ENCODE results near the gene LYPD6B. TPM values are rescaled to one million over a fixed set of nuclear protein-coding genes. Genes with fewer than 3 reads are reported as not detected.

LYPD6B gene
- total RNA-seq, 1 donor from 2014 or later, result 0.58 TPM

- Mint-ChIP-seq H3K4me3 (no peak overlapping the region), H3K4me1 (no peaks in the 10 kb centered on the region), H3K9me3 (no peaks in the 10 kb centered on the region), H3K36me3 (ENCODE audit: low read depth) (no peaks in the 10 kb centered on the region), H3K27ac (no peak overlapping the region), H3K27me3 (peaks cover 3% of the 10 kb centered on the region)
- intact Hi-C loops (cut with micrococcal nuclease), result no loop called here
- no peak for TF ChIP-seq CTCF (IDR thresholded peaks at IDR 0.05)
- DNase-seq (no peak), ATAC-seq (ENCODE audit: low read depth) (no peak)
- POLR2A ChIA-PET, result no interaction called here
- CTCF ChIA-PET, result no interaction called here
Measured at GRCh38 chr2:149058936-149059335, 20.4 kb downstream of the LYPD6B start.

GRCh38 chr2:149059822-149060221, 21.3 kb downstream of the LYPD6B start:
- H3K9me3 Mint-ChIP-seq, result no peaks in the 10 kb centered on the region
- H3K36me3 Mint-ChIP-seq (ENCODE audit: low read depth), result no peaks in the 10 kb centered on the region
- intact Hi-C loops (cut with micrococcal nuclease), result no loop called here
- ChIA-PET CTCF (no interaction called here), POLR2A (no interaction called here)
- DNase-seq (no peak), ATAC-seq (ENCODE audit: low read depth) (no peak)
- no peak overlapping the region for H3K27ac Mint-ChIP-seq
- no peaks in the 10 kb centered on the region for H3K27me3 Mint-ChIP-seq
- H3K4me3 Mint-ChIP-seq, result no peak overlapping the region
- H3K4me1 Mint-ChIP-seq, result no peaks in the 10 kb centered on the region
- no peak for TF ChIP-seq CTCF (IDR thresholded peaks at IDR 0.05)

- H3K4me3 Mint-ChIP-seq, result no peak overlapping the region
- no peak for DNase-seq
- no peak overlapping the region for H3K27ac Mint-ChIP-seq
- H3K9me3 Mint-ChIP-seq, result no peaks in the 10 kb centered on the region
- ChIA-PET CTCF (no interaction called here), POLR2A (no interaction called here)
- no peaks in the 10 kb centered on the region for H3K36me3 Mint-ChIP-seq (ENCODE audit: low read depth)
- H3K4me1 Mint-ChIP-seq, result no peaks in the 10 kb centered on the region
- H3K27me3 Mint-ChIP-seq, result no peaks in the 10 kb centered on the region
- intact Hi-C loops (cut with micrococcal nuclease), result no loop called here
- ATAC-seq (ENCODE audit: low read depth), result no peak
- TF ChIP-seq CTCF (IDR thresholded peaks at IDR 0.05), result no peak
Measured at GRCh38 chr2:149061133-149061745, 22.7 kb downstream of the LYPD6B start.

- H3K27me3 Mint-ChIP-seq, result no peaks in the 10 kb centered on the region
Measured at GRCh38 chr2:149062531-149062930, 24.0 kb downstream of the LYPD6B start.

GRCh38 chr2:149063177-149063576, 24.7 kb downstream of the LYPD6B start:
- intact Hi-C loops (cut with micrococcal nuclease), result no loop called here
- Mint-ChIP-seq H3K9me3 (peaks cover 5% of the 10 kb centered on the region), H3K27ac (no peak overlapping the region), H3K27me3 (no peaks in the 10 kb centered on the region), H3K4me3 (no peak overlapping the region), H3K36me3 (ENCODE audit: low read depth) (no peaks in the 10 kb centered on the region), H3K4me1 (no peaks in the 10 kb centered on the region)
- ATAC-seq (ENCODE audit: low read depth) (no peak), DNase-seq (no peak)
- ChIA-PET POLR2A (no interaction called here), CTCF (no interaction called here)
- TF ChIP-seq CTCF (IDR thresholded peaks at IDR 0.05), result no peak

More at GRCh38 chr2:149062531-149062930, 24.0 kb downstream of the LYPD6B start:
- ATAC-seq (ENCODE audit: low read depth) (no peak), DNase-seq (no peak)
- intact Hi-C loops (cut with micrococcal nuclease), result no loop called here
- Mint-ChIP-seq H3K9me3 (peaks cover 5% of the 10 kb centered on the region), H3K4me3 (no peak overlapping the region), H3K36me3 (ENCODE audit: low read depth) (no peaks in the 10 kb centered on the region), H3K4me1 (no peaks in the 10 kb centered on the region), H3K27ac (no peak overlapping the region)
- ChIA-PET CTCF (no interaction called here), POLR2A (no interaction called here)
- no peak for TF ChIP-seq CTCF (IDR thresholded peaks at IDR 0.05)
